Measurements from ENCODE around the gene ATP1B4. TPM values are rescaled to one million over a fixed set of nuclear protein-coding genes. Genes with fewer than 3 reads are reported as not detected.
A peak's percentile ranks its signal among the peaks of the same experiment; 100 is the strongest.

The ATP1B4 gene
- total RNA-seq, 2 donors from 2014 or later = not detected

GRCh38 chrX:120401301-120401700 lies 39.4 kb downstream of the ATP1B4 start:
- no peak overlapping the region for H3K4me3 Mint-ChIP-seq
- peaks cover 14 to 21% of the 10 kb centered on the region in 2 donors for H3K27me3 Mint-ChIP-seq
- DNase-seq (ENCODE audit: low spot score) (no peak), ATAC-seq (no peak)
- H3K4me1 Mint-ChIP-seq (ENCODE audit: low read depth in 2 of 2) = no peaks in the 10 kb centered on the region
- H3K36me3 Mint-ChIP-seq = no peaks in the 10 kb centered on the region
- H3K9me3 Mint-ChIP-seq = no peaks in the 10 kb centered on the region
- no peak overlapping the region for H3K27ac Mint-ChIP-seq

- no peak overlapping the region for H3K4me3 Mint-ChIP-seq
- H3K9me3 Mint-ChIP-seq = no peaks in the 10 kb centered on the region
- H3K4me1 Mint-ChIP-seq (ENCODE audit: low read depth in 2 of 2) = no peaks in the 10 kb centered on the region
- ATAC-seq = peak in 1 of 2 donors; percentile 43
- H3K36me3 Mint-ChIP-seq = no peaks in the 10 kb centered on the region
- no peak overlapping the region for H3K27ac Mint-ChIP-seq
- H3K27me3 Mint-ChIP-seq = peaks cover 17 to 28% of the 10 kb centered on the region in 2 donors
- DNase-seq (ENCODE audit: low spot score) = no peak
Observed at GRCh38 chrX:120402369-120402768, 40.5 kb downstream of the ATP1B4 start.

- no peak overlapping the region for H3K27ac Mint-ChIP-seq
- H3K9me3 Mint-ChIP-seq = no peaks in the 10 kb centered on the region
- peaks cover 14 to 18% of the 10 kb centered on the region in 2 donors for H3K27me3 Mint-ChIP-seq
- no peaks in the 10 kb centered on the region for H3K4me1 Mint-ChIP-seq (ENCODE audit: low read depth in 2 of 2)
- no peak overlapping the region for H3K4me3 Mint-ChIP-seq
- DNase-seq (ENCODE audit: low spot score) (no peak), ATAC-seq (no peak)
- peaks cover 5% of the 10 kb centered on the region for H3K36me3 Mint-ChIP-seq
Observed at GRCh38 chrX:120406638-120407037, 44.7 kb downstream of the ATP1B4 start.

GRCh38 chrX:120408168-120408567 lies 46.3 kb downstream of the ATP1B4 start:
- Mint-ChIP-seq H3K4me3 (no peak overlapping the region), H3K27me3 (peaks cover 14 to 19% of the 10 kb centered on the region in 2 donors), H3K4me1 (ENCODE audit: low read depth in 2 of 2) (no peaks in the 10 kb centered on the region), H3K27ac (no peak overlapping the region), H3K36me3 (peaks cover 5% of the 10 kb centered on the region), H3K9me3 (no peaks in the 10 kb centered on the region)
- no peak for DNase-seq (ENCODE audit: low spot score)
- no peak for ATAC-seq

GRCh38 chrX:120419463-120419862 lies 57.6 kb downstream of the ATP1B4 start:
- no peaks in the 10 kb centered on the region for H3K9me3 Mint-ChIP-seq

GRCh38 chrX:120426599-120426998 lies 64.7 kb downstream of the ATP1B4 start:
- DNase-seq (ENCODE audit: low spot score) = no peak
- no peaks in the 10 kb centered on the region for H3K9me3 Mint-ChIP-seq
- H3K4me1 Mint-ChIP-seq (ENCODE audit: low read depth in 2 of 2) = peaks cover 0 to 9% of the 10 kb centered on the region in 2 donors
- no peak overlapping the region for H3K27ac Mint-ChIP-seq
- H3K36me3 Mint-ChIP-seq = no peaks in the 10 kb centered on the region
- ATAC-seq = no peak
- peaks cover 0 to 2% of the 10 kb centered on the region in 2 donors for H3K27me3 Mint-ChIP-seq
- no peak overlapping the region for H3K4me3 Mint-ChIP-seq

More at GRCh38 chrX:120419463-120419862, 57.6 kb downstream of the ATP1B4 start:
- Mint-ChIP-seq H3K36me3 (no peaks in the 10 kb centered on the region), H3K4me1 (ENCODE audit: low read depth in 2 of 2) (no peaks in the 10 kb centered on the region), H3K27ac (no peak overlapping the region), H3K27me3 (peaks cover 0 to 2% of the 10 kb centered on the region in 2 donors), H3K4me3 (no peak overlapping the region)
- no peak for DNase-seq (ENCODE audit: low spot score)
- no peak for ATAC-seq

- H3K27me3 Mint-ChIP-seq = peaks cover 0 to 8% of the 10 kb centered on the region in 2 donors
- H3K4me3 Mint-ChIP-seq = no peak overlapping the region
Observed at GRCh38 chrX:120428309-120428708, 66.4 kb downstream of the ATP1B4 start.

GRCh38 chrX:120429776-120430540 lies 68.1 kb downstream of the ATP1B4 start:
- DNase-seq (ENCODE audit: low spot score) = no peak
- H3K4me1 Mint-ChIP-seq (ENCODE audit: low read depth in 2 of 2) = peaks cover 0 to 9% of the 10 kb centered on the region in 2 donors
- no peak overlapping the region for H3K4me3 Mint-ChIP-seq
- no peaks in the 10 kb centered on the region for H3K36me3 Mint-ChIP-seq
- peaks cover 0 to 6% of the 10 kb centered on the region in 2 donors for H3K27me3 Mint-ChIP-seq
- peak in 1 of 2 donors; percentile 66 for ATAC-seq
- no peak overlapping the region for H3K27ac Mint-ChIP-seq
- no peaks in the 10 kb centered on the region for H3K9me3 Mint-ChIP-seq

More at GRCh38 chrX:120428309-120428708, 66.4 kb downstream of the ATP1B4 start:
- Mint-ChIP-seq H3K27ac (no peak overlapping the region), H3K9me3 (no peaks in the 10 kb centered on the region), H3K36me3 (no peaks in the 10 kb centered on the region), H3K4me1 (ENCODE audit: low read depth in 2 of 2) (peaks cover 0 to 9% of the 10 kb centered on the region in 2 donors)
- no peak for DNase-seq (ENCODE audit: low spot score)
- ATAC-seq = no peak

Other genes starting within 250 kb of the ATP1B4 start
- gene RHOXF1, start 246.2 kb upstream of the ATP1B4 start, total RNA-seq = not detected
- gene RHOXF2, start 203.5 kb upstream of the ATP1B4 start, total RNA-seq = not detected
- 10 to 100 TPM; 11.2 to 18.1 TPM for gene ZBTB33, start 111.3 kb upstream of the ATP1B4 start, total RNA-seq
- not detected for gene TMEM255A, start 50.6 kb upstream of the ATP1B4 start, total RNA-seq
- 10 to 100 TPM; 25.6 to 58.6 TPM for gene LAMP2, start 107.2 kb downstream of the ATP1B4 start, total RNA-seq
- gene CUL4B, start 198.9 kb downstream of the ATP1B4 start, total RNA-seq = 10 to 100 TPM; 22.7 to 25.3 TPM
- 10 to 100 TPM; 47.8 to 58.5 TPM for gene MCTS1, start 242.0 kb downstream of the ATP1B4 start, total RNA-seq

Data from natural killer cell treated with Interleukin-12 subunit alpha and Interleukin-12 subunit beta and Interleukin-15 and Interleukin-18, amount 100 ng/mL, for 72 hours (primary cell).